Measurements from ENCODE around the gene PRAME. TPM values are rescaled to one million over a fixed set of nuclear protein-coding genes. Genes with fewer than 3 reads are reported as not detected.

The PRAME gene
- total and polyA plus RNA-seq, 2 donors (not counting 3 experiments of a cell fraction or from before 2014, with no cell fraction given) = 0.07 TPM; not detected in 1

DNA sequence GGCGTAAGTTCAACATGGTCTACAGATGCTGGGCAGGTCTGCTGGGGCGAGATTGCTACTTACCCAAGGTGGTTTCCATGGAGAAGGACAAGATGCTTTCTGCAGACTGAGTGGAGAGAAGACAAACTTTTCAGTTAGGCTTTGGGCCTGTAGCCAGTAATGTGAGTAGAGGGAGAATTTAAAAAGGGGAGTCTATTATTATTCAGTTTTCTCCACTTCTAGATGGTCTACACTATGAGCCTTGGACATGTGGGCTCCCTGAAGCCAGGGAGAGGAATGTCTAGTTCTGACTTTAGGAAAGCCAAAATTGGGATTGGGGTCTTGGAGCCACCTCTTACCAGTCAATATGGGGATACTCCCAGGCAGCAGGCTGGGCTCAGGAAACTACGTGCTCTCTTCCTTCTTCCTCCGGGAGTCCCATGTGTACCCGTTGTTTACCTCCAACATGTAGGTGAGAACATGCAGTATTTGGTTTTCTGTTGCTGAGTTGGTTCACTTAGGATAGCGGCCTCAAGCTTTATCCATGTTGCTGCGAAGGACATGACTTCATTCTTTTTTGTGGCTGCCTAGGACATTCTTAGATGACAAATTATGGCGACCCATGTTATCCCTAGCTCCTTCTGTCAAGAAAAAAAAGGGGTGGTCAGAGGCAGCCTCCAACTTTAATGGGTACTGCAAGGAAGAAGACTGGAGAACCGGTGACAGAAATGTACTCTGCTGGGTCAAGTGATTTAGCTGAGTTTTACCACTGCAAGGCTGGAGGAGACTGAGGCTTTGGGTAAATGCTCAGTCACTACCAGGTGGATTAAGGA, 24.3 kb downstream of the PRAME start:
- DNase-seq (ENCODE audit: low read depth, low spot score) (no peak), FAIRE-seq (no peak)
- no peaks in the 10 kb centered on the region for H3K4me1 ChIP-seq (ENCODE audit: control insufficient read depth, extremely low read depth, insufficient read depth, low read length)
- TF ChIP-seq, protein P1, sequence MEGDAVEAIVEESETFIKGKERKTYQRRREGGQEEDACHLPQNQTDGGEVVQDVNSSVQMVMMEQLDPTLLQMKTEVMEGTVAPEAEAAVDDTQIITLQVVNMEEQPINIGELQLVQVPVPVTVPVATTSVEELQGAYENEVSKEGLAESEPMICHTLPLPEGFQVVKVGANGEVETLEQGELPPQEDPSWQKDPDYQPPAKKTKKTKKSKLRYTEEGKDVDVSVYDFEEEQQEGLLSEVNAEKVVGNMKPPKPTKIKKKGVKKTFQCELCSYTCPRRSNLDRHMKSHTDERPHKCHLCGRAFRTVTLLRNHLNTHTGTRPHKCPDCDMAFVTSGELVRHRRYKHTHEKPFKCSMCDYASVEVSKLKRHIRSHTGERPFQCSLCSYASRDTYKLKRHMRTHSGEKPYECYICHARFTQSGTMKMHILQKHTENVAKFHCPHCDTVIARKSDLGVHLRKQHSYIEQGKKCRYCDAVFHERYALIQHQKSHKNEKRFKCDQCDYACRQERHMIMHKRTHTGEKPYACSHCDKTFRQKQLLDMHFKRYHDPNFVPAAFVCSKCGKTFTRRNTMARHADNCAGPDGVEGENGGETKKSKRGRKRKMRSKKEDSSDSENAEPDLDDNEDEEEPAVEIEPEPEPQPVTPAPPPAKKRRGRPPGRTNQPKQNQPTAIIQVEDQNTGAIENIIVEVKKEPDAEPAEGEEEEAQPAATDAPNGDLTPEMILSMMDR (IDR thresholded peaks at IDR 0.05; ENCODE audit: extremely low read depth in 1 of 2, insufficient read depth in 1 of 2, low read depth in 1 of 2, low read length in 2 of 2) = no peak
- TF ChIP-seq JUN (IDR thresholded peaks at IDR 0.05; ENCODE audit: borderline replicate concordance, insufficient read depth, insufficient read length, low read depth) (no peak), POLR2A (IDR thresholded peaks at IDR 0.05; ENCODE audit: low read depth, low read length) (no peak)
- H3K79me2 ChIP-seq (ENCODE audit: control insufficient read depth, insufficient read depth, low read length) = no peaks in the 10 kb centered on the region
- BruUV-seq (replicated peaks) = no TSS peak
- H3K4me2 ChIP-seq (ENCODE audit: insufficient read depth, low read length) = no peak overlapping the region
- ChIA-PET POLR2A (no interaction called here), CTCF (no interaction called here)
- intact Hi-C loops (cut with micrococcal nuclease) = no loop called here
- no peak overlapping the region for H2AFZ ChIP-seq (ENCODE audit: low read depth, low read length)
- no peak overlapping the region for H3K27ac ChIP-seq (ENCODE audit: insufficient read depth, low read depth, low read length)
- no peaks in the 10 kb centered on the region for H3K36me3 ChIP-seq (ENCODE audit: control insufficient read depth in 2 of 2, extremely low read depth in 1 of 2, insufficient read depth in 2 of 2, low read length in 2 of 2)
- no peaks in the 10 kb centered on the region for H3K9me1 ChIP-seq (replicated peaks; ENCODE audit: control insufficient read depth, extremely low read depth, insufficient read depth, low read length)
- no peaks in the 10 kb centered on the region for H4K20me1 ChIP-seq (replicated peaks; ENCODE audit: control insufficient read depth, extremely low read depth, insufficient read depth, low read length)
- no peaks in the 10 kb centered on the region for H3K9me3 ChIP-seq (replicated peaks; ENCODE audit: control insufficient read depth, insufficient read depth, low read length)
- H3K27me3 ChIP-seq (ENCODE audit: control insufficient read depth in 2 of 2, insufficient read depth in 2 of 2, low read length in 2 of 2) = peaks cover 0 to 3% of the 10 kb centered on the region in 2 experiments
- H3K4me3 ChIP-seq (replicated peaks in 1 of 3; ENCODE audit: insufficient read depth in 1 of 3, low read depth in 1 of 3, low read length in 3 of 3) = no peak overlapping the region
- H3K9ac ChIP-seq (replicated peaks; ENCODE audit: extremely low read depth, insufficient read depth, low read length) = no peak overlapping the region
- dilution Hi-C loops (cut with MboI; ENCODE audit: extremely low pct_ligation_motif_present, low sequenced_read_pairs) = no loop called here

DNA sequence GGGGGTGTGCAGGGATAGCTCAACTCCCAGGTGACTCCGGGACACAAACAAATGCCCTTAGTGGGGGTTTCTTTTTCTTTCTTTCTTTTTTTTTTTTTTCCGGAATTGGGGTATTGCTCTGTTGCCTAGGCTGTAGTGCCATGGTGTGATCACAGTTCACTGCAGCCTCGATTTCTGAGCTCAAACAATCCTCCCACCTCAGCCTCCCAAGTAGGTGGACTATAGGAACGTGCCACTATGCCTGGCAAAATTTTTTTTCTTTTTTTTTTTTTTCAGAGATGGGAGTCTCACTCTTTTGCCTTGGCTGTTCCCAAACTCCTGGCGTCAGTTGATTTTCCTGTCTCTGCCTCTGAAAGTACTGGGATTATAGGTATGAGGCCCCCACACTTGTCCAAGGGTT, 25.2 kb downstream of the PRAME start:
- FAIRE-seq = no peak
- H3K36me3 ChIP-seq (ENCODE audit: control insufficient read depth in 2 of 2, extremely low read depth in 1 of 2, insufficient read depth in 2 of 2, low read length in 2 of 2) = no peaks in the 10 kb centered on the region
- H3K27me3 ChIP-seq (ENCODE audit: control insufficient read depth in 2 of 2, insufficient read depth in 2 of 2, low read length in 2 of 2) = peaks cover 0 to 3% of the 10 kb centered on the region in 2 experiments
- no peak overlapping the region for H3K9ac ChIP-seq (replicated peaks; ENCODE audit: extremely low read depth, insufficient read depth, low read length)
- dilution Hi-C loops (cut with MboI; ENCODE audit: extremely low pct_ligation_motif_present, low sequenced_read_pairs) (no loop called here), intact Hi-C loops (cut with micrococcal nuclease) (no loop called here)
- H3K27ac ChIP-seq (ENCODE audit: insufficient read depth, low read depth, low read length) = no peak overlapping the region
- TF ChIP-seq GATA2 (IDR thresholded peaks at IDR 0.05; ENCODE audit: insufficient read depth, insufficient read length, low read depth, low read length) = no peak
- no peak for TF ChIP-seq POLR2AphosphoS5 (IDR thresholded peaks at IDR 0.05; ENCODE audit: insufficient read depth, low read depth, low read length)
- no peak for TF ChIP-seq FOS (IDR thresholded peaks at IDR 0.05; ENCODE audit: borderline replicate concordance, insufficient read depth, low read length)
- no peak for TF ChIP-seq POLR2A (IDR thresholded peaks at IDR 0.05; ENCODE audit: low read depth, low read length)
- CTCF ChIA-PET = interaction anchor here (0.6 to 1.8 kb wide), 2 partner anchors 14 to 297 kb away, joined by 3 to 4 read pairs; partner anchors contain the start of gene ZNF280A
- H3K4me2 ChIP-seq (ENCODE audit: insufficient read depth, low read length) = no peak overlapping the region
- H3K4me1 ChIP-seq (ENCODE audit: control insufficient read depth, extremely low read depth, insufficient read depth, low read length) = no peaks in the 10 kb centered on the region
- POLR2A ChIA-PET = no interaction called here
- no peak for DNase-seq (ENCODE audit: low read depth, low spot score)
- H3K79me2 ChIP-seq (ENCODE audit: control insufficient read depth, insufficient read depth, low read length) = no peaks in the 10 kb centered on the region
- no peak overlapping the region for H3K4me3 ChIP-seq (replicated peaks in 1 of 3; ENCODE audit: insufficient read depth in 1 of 3, low read depth in 1 of 3, low read length in 3 of 3)
- no peaks in the 10 kb centered on the region for H3K9me3 ChIP-seq (replicated peaks; ENCODE audit: control insufficient read depth, insufficient read depth, low read length)
- no peak overlapping the region for H2AFZ ChIP-seq (ENCODE audit: low read depth, low read length)
- H4K20me1 ChIP-seq (replicated peaks; ENCODE audit: control insufficient read depth, extremely low read depth, insufficient read depth, low read length) = no peaks in the 10 kb centered on the region
- BruUV-seq (replicated peaks) = no TSS peak
- H3K9me1 ChIP-seq (replicated peaks; ENCODE audit: control insufficient read depth, extremely low read depth, insufficient read depth, low read length) = no peaks in the 10 kb centered on the region

All from endothelial cell of umbilical vein (primary cell).